Stimulated activated naive CD4-positive, alpha-beta T cell (primary cell): Measurements from ENCODE around the gene TPM2.

Experiments
- DNase-seq, 6 experiments: peaks; one replicate each; lab custom pipeline; 2025; lab: John Stamatoyannopoulos, UW

Gene TPM2

GRCh38 chr9:35696520-35697215 lies 6.9 kb upstream of the TPM2 start:
- peak; percentile 7 to 54 (median 31) for DNase-seq

- DNase-seq: no peak
These were observed 6.2 kb upstream of the TPM2 start for GRCh38 chr9:35695943-35696401.

GRCh38 chr9:35691757-35692301 lies 2.1 kb upstream of the TPM2 start:
- DNase-seq: no peak

GRCh38 chr9:35691334-35691650 lies 1.6 kb upstream of the TPM2 start:
- no peak for DNase-seq

GRCh38 chr9:35690614-35691333 lies 1.0 kb upstream of the TPM2 start:
- peak in 5 of 6 experiments; percentile 9 to 50 (median 31) for DNase-seq

- no peak for DNase-seq
These were observed 529 bp upstream of the TPM2 start for GRCh38 chr9:35690294-35690613.

- no peak for DNase-seq
These were observed 875 bp downstream of the TPM2 start for GRCh38 chr9:35688558-35689541.

- DNase-seq: no peak
These were observed 1.7 kb downstream of the TPM2 start for GRCh38 chr9:35687972-35688557.

GRCh38 chr9:35687306-35687705 lies 2.4 kb downstream of the TPM2 start:
- no peak for DNase-seq

GRCh38 chr9:35686222-35687203 lies 3.2 kb downstream of the TPM2 start:
- DNase-seq: no peak

- no peak for DNase-seq
These were observed 4.2 kb downstream of the TPM2 start for GRCh38 chr9:35685506-35685905.

GRCh38 chr9:35684921-35685320 lies 4.8 kb downstream of the TPM2 start:
- DNase-seq: no peak

- DNase-seq: no peak
These were observed 6.4 kb downstream of the TPM2 start for GRCh38 chr9:35683323-35683722.

- DNase-seq: no peak
These were observed 7.0 kb downstream of the TPM2 start for GRCh38 chr9:35682520-35683315.

- no peak for DNase-seq
These were observed 7.7 kb downstream of the TPM2 start for GRCh38 chr9:35682051-35682450.

- no peak for DNase-seq
These were observed 8.3 kb downstream of the TPM2 start for GRCh38 chr9:35681341-35682002.

- DNase-seq: no peak
These were observed 9.2 kb downstream of the TPM2 start for GRCh38 chr9:35680331-35681105.

- no peak for DNase-seq
These were observed 9.9 kb downstream of the TPM2 start for GRCh38 chr9:35679766-35680330.
